ENCODE data around the gene CFAP97. TPM values are rescaled to one million over a fixed set of nuclear protein-coding genes. Genes with fewer than 3 reads are reported as not detected.

The CFAP97 gene
- total and polyA plus RNA-seq, 9 of the 15 experiments (the other 6 are each of a cell fraction or from before 2014, with no cell fraction given): 17.3 to 57.8 (median 44.4) TPM

DNA sequence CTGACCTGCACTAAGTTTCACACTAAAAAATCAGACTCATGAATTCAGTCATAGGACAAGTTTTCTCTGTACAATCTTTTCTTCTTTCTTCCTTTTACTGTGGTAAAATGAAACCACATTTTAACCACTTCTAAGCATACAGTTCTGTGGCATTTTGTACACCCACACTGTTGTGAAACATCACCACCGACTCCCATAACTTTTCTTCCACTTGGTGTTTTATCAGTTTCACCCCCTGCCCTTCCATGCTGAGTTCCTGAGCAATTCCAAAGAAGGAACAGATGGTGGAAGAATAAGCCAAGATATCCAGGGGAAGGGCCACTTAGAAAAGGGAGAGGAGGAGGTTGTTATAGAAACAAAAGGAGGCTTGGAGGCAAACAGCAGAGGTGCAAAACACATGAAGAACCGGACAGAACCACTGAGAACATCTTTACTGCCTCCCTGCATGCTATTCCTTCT is 38.2 kb downstream of the CFAP97 start (continued):
- TF ChIP-seq, protein P1, sequence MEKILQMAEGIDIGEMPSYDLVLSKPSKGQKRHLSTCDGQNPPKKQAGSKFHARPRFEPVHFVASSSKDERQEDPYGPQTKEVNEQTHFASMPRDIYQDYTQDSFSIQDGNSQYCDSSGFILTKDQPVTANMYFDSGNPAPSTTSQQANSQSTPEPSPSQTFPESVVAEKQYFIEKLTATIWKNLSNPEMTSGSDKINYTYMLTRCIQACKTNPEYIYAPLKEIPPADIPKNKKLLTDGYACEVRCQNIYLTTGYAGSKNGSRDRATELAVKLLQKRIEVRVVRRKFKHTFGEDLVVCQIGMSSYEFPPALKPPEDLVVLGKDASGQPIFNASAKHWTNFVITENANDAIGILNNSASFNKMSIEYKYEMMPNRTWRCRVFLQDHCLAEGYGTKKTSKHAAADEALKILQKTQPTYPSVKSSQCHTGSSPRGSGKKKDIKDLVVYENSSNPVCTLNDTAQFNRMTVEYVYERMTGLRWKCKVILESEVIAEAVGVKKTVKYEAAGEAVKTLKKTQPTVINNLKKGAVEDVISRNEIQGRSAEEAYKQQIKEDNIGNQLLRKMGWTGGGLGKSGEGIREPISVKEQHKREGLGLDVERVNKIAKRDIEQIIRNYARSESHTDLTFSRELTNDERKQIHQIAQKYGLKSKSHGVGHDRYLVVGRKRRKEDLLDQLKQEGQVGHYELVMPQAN (IDR thresholded peaks at IDR 0.05; ENCODE audit: borderline replicate concordance): no peak
- TF ChIP-seq GTF2A2 (tag; IDR thresholded peaks at IDR 0.05): no peak
- no peak for TF ChIP-seq MEF2A (IDR thresholded peaks at IDR 0.05; ENCODE audit: control insufficient read depth, low read depth, low read length)
- TF ChIP-seq TCFL5 (CRISPR knock-in tag; conservative IDR thresholded peaks at IDR 0.05): no peak
- TF ChIP-seq CBFA2T3 (IDR thresholded peaks at IDR 0.05): peak; percentile 11; the same call in 1 of the 2 replicates
- TF ChIP-seq, protein P2, sequence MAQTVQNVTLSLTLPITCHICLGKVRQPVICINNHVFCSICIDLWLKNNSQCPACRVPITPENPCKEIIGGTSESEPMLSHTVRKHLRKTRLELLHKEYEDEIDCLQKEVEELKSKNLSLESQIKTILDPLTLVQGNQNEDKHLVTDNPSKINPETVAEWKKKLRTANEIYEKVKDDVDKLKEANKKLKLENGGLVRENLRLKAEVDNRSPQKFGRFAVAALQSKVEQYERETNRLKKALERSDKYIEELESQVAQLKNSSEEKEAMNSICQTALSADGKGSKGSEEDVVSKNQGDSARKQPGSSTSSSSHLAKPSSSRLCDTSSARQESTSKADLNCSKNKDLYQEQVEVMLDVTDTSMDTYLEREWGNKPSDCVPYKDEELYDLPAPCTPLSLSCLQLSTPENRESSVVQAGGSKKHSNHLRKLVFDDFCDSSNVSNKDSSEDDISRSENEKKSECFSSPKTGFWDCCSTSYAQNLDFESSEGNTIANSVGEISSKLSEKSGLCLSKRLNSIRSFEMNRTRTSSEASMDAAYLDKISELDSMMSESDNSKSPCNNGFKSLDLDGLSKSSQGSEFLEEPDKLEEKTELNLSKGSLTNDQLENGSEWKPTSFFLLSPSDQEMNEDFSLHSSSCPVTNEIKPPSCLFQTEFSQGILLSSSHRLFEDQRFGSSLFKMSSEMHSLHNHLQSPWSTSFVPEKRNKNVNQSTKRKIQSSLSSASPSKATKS (CRISPR knock-in tag; IDR thresholded peaks at IDR 0.05): no peak

DNA sequence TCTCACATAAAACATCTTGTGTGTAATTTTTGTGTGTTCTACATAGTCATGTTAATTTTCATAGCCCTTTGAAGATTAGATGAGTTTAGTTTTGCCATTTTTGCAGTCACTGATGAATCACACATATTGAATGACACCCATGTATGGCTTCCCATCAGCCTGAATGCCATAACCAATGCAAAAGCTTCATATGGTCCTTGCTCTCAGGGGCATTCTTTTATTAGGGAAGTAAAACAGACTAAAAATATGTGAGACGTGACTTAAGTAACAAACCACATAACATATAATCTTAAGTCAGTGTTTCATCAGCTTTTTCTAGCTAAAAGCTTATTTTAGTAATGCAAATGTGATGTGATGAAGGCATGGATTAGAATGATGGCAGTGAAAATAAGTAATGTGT is 52.5 kb downstream of the CFAP97 start:
- 100% methylated on average over 1 of the region's 1 CpG for WGBS (ENCODE audit: insufficient coverage, low coverage, missing lambda C conversion rate)
- CTCF ChIA-PET (ENCODE audit: low intra/inter-chr PET ratio): no interaction called here
- TF ChIP-seq GABPB1 (CRISPR knock-in tag; IDR thresholded peaks at IDR 0.05) (no peak), NR1H2 (CRISPR knock-in tag; IDR thresholded peaks at IDR 0.05) (no peak), HNRNPLL (IDR thresholded peaks at IDR 0.05; ENCODE audit: low read depth, low read length, poor library complexity, severe bottlenecking) (no peak), NFRKB (IDR thresholded peaks at IDR 0.05; ENCODE audit: low read depth) (no peak), PCBP2 (IDR thresholded peaks at IDR 0.05; ENCODE audit: low read depth, low read length, poor library complexity, severe bottlenecking) (no peak), SMAD1 (IDR thresholded peaks at IDR 0.05; ENCODE audit: low read depth, low read length, partially characterized antibody) (no peak)
- TF ChIP-seq, protein P3, sequence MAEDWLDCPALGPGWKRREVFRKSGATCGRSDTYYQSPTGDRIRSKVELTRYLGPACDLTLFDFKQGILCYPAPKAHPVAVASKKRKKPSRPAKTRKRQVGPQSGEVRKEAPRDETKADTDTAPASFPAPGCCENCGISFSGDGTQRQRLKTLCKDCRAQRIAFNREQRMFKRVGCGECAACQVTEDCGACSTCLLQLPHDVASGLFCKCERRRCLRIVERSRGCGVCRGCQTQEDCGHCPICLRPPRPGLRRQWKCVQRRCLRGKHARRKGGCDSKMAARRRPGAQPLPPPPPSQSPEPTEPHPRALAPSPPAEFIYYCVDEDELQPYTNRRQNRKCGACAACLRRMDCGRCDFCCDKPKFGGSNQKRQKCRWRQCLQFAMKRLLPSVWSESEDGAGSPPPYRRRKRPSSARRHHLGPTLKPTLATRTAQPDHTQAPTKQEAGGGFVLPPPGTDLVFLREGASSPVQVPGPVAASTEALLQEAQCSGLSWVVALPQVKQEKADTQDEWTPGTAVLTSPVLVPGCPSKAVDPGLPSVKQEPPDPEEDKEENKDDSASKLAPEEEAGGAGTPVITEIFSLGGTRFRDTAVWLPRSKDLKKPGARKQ (CRISPR knock-in tag; IDR thresholded peaks at IDR 0.05): no peak
- TF ChIP-seq, protein P4, sequence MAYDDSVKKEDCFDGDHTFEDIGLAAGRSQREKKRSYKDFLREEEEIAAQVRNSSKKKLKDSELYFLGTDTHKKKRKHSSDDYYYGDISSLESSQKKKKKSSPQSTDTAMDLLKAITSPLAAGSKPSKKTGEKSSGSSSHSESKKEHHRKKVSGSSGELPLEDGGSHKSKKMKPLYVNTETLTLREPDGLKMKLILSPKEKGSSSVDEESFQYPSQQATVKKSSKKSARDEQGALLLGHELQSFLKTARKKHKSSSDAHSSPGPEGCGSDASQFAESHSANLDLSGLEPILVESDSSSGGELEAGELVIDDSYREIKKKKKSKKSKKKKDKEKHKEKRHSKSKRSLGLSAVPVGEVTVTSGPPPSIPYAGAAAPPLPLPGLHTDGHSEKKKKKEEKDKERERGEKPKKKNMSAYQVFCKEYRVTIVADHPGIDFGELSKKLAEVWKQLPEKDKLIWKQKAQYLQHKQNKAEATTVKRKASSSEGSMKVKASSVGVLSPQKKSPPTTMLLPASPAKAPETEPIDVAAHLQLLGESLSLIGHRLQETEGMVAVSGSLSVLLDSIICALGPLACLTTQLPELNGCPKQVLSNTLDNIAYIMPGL (CRISPR knock-in tag; IDR thresholded peaks at IDR 0.05): no peak

More for the DNA sequence above, 52.5 kb downstream of the CFAP97 start:
- Histone ChIP-seq H3K4me2 (ENCODE audit: insufficient read depth, low read length) (no peak overlapping the region), H3K27ac (ENCODE audit: extremely low read depth, low read depth, low read length) (no peak overlapping the region), H3K79me2 (ENCODE audit: control insufficient read depth, insufficient read depth, low read length) (no peaks in the 10 kb centered on the region), H3K9me3 (replicated peaks; ENCODE audit: control insufficient read depth, insufficient read depth, low read depth, low read length) (no peaks in the 10 kb centered on the region), H2AFZ (ENCODE audit: low read depth, low read length) (no peak overlapping the region), H3K36me3 (ENCODE audit: control insufficient read depth, insufficient read depth, low read length) (peaks cover 39% of the 10 kb centered on the region; the same call in 2 of the 3 replicates), H4K20me1 (replicated peaks; ENCODE audit: control insufficient read depth, insufficient read depth, low read length) (no peaks in the 10 kb centered on the region), H3K9ac (ENCODE audit: insufficient read depth in 1 of 2, low read depth in 2 of 2, low read length in 2 of 2) (no peak overlapping the region), H3K9me1 (ENCODE audit: control insufficient read depth, insufficient read depth, low read length) (peaks cover 4% of the 10 kb centered on the region), H3K27me3 (ENCODE audit: control insufficient read depth in 2 of 2, insufficient read depth in 2 of 2, low read length in 2 of 2) (no peaks in the 10 kb centered on the region), H3K4me1 (replicated peaks in 1 of 2; ENCODE audit: control insufficient read depth in 2 of 2, insufficient read depth in 2 of 2, low read length in 2 of 2) (no peaks in the 10 kb centered on the region), H3K4me3 (no peak overlapping the region)
- POLR2A ChIA-PET: interaction anchor here (0.7 kb wide), 1 partner anchor 37 kb away, joined by 3 read pairs; no protein-coding TSS in a partner anchor
- ATAC-seq: no peak
- FAIRE-seq: no peak
- in situ Hi-C loops (cut with MboI) (no loop called here), intact Hi-C loops (cut with micrococcal nuclease) (no loop called here)
- no TSS peak for BruUV-seq (replicated peaks)
- no peak for DNase-seq (ENCODE audit: extremely low read depth in 1 of 4, low spot score in 3 of 4)
